Motor neuron (in vitro differentiated cells): ENCODE data around the gene CCL3. TPM values are rescaled to one million over a fixed set of nuclear protein-coding genes. Genes with fewer than 3 reads are reported as not detected.
"Not testable (repeated sequence)": the region's sequence is repeated elsewhere in the genome, so short reads cannot be mapped to it uniquely, and the experiment has no call there.

Experiments
- ATAC-seq, 8 experiments: fragments of 200-7000 bp; cut with Tn5 transposase; replicated peaks in 6 of 8; 2 replicates each; pipeline ENCODE4 v1.8.0; 2021; ENCODE audit warnings: mild to moderate bottlenecking in 8 of 8, moderate library complexity in 8 of 8
- H3K27ac ChIP-seq, 2 donors: fragments of 250-450 bp; sonication (Bioruptor Pico); 2 replicates each; pipeline ENCODE4 v1.9.0; 2021; ENCODE audit warnings: antibody characterized with exemption in 2 of 2, mild to moderate bottlenecking in 2 of 2, moderate library complexity in 1 of 2
- H3K4me1 ChIP-seq, 2 donors: fragments of 250-450 bp; sonication (Bioruptor Pico); replicated peaks in 1 of 2; 2 replicates each; pipeline ENCODE4 v1.6.1; 2021; ENCODE audit warnings: antibody characterized with exemption in 2 of 2, mild to moderate bottlenecking in 2 of 2, moderate library complexity in 1 of 2
- H3K4me3 ChIP-seq, 5 donors: fragments of 250-450 bp; sonication (Bioruptor Pico); 2 replicates each; pipeline ENCODE4 v1.9.0; 2021; ENCODE audit warnings: antibody characterized with exemption in 5 of 5, mild to moderate bottlenecking in 5 of 5, moderate library complexity in 4 of 5
- WGBS, 10 experiments: fragments of 450-650 bp; shearing (Covaris generic); methylation state at CpG; one replicate each; pipeline ENCODE4 v1.0.0; 2022; 5-methylcytosine and 5-hydroxymethylcytosine counted together
- in situ Hi-C, 9 experiments: fragments of 400-800 bp; cut with MboI; loops; one replicate each; pipeline ENCODE4 v1.15.0; 2021; ENCODE audit warnings: low sequenced_read_pairs in 9 of 9, low pct_unique_long_range_greater_than_20kb in 2 of 9; ENCODE audit not compliant: unreplicated experiment in 9 of 9
- total RNA-seq, 8 experiments: library from RNA; unstranded; fragments of 300-600 nt; gene quantifications; 2 replicates each; pipeline versions ENCODE4 v1.2.3 to v1.2.4, GENCODE V29; 2022

CCL3 gene
- total RNA-seq, 8 experiments from 2014 or later, result 0.13 to 0.24 TPM; not detected in 6

DNA sequence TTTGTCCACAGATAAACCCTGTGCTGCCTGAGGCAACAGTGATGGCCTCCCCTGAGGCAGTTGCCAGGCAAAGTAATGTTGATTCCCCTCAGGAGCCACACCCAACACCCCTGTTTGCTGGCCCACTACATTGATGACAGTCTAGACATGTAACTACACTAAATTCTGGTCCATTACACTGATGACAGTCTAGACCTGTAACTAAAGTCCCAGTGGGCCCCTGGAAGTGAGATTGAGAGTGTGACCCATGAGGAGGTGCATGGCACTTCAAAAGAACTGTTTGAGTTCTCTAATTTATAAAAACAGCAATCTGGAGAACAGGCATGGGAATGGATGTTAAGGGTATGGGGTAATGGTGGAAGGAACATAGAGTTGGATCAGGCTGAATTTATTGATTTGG is 22.6 kb upstream of the CCL3 start:
- Histone ChIP-seq H3K27ac (no peak overlapping the region), H3K4me3 (no peak overlapping the region), H3K4me1 (peaks cover 0 to 9% of the 10 kb centered on the region in 2 donors)
- no peak for ATAC-seq
- in situ Hi-C loops, result no loop called here

DNA sequence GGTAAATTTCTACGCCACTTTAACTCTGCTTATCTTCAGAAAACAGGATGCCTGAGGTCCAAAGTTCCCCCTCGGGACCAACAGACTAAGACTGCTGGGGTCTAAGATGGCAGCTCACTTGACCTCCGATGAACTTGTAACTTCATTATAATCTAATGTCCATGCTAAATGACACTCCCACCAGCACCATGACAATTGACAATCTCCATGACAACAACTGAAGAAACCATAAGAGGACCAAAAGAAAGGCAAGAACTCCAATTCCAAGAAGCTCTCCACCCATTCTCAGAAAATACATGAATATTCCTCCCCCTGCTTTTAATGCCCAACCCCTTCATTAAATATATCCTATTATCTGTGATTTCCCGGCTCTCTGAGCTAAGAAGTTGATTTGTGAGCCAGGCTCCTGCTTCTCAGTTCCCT is 21.1 kb upstream of the CCL3 start:
- H3K27ac ChIP-seq, result no peak overlapping the region
- 0 to 70% (median 49%) methylated on average over 2 to 4 of the region's 4 CpGs for WGBS, 10 experiments
- no peak overlapping the region for H3K4me3 ChIP-seq
- H3K4me1 ChIP-seq, result peaks cover 0 to 7% of the 10 kb centered on the region in 2 donors
- ATAC-seq, result peak in 6 of 8 experiments; percentile 32 to 73 (median 56)
- in situ Hi-C loops, result no loop called here

DNA sequence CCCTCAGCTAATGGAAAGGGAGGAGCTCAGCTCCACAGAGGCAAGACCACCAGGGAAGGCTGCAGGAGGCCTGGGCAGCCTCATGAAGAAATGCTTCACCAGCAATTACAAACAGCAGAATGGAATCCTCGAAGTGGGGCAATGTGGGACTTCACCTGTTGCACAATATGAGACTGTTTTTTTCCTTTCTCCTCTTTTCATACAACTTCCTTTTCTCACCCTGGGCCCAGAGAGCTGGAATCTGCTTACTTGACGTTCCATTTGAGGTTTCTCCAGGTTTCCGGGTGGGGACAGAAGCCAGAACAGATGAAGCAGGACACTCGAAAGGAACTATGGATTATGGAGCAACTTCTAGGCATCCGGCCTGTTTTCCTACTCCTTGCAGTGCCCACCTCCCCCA is 18.3 kb upstream of the CCL3 start:
- H3K4me3 ChIP-seq, ATAC-seq, H3K27ac ChIP-seq, in situ Hi-C loops, H3K4me1 ChIP-seq: not testable (repeated sequence)
- WGBS, 10 experiments, result 0 to 100% (median 60%) methylated on average over 1 to 5 of the region's 5 CpGs; no CpG with 5 or more reads in 3 of the 10 experiments

DNA sequence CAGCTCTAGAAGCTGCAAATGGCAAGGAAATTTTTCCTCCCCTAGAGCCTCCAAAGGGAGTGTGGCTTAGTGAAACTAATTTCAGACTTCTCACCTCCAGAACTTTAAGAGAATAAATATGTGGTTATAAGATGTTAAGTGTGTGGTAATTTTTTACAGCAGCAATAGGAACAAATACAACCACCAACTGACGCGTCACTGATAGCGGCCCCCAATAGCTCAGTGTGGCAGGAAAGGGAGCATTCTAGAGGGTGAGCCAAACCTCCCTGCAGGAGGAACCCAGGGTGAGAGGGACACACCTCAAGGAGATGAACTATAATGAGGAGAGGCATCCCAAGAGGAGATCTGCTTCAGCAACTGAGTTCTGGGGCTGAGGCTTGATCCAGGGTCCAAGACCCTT is 17.7 kb upstream of the CCL3 start:
- ATAC-seq, result no peak
- Histone ChIP-seq H3K4me1 (peaks cover 0 to 7% of the 10 kb centered on the region in 2 donors), H3K4me3 (no peak overlapping the region), H3K27ac (no peak overlapping the region)
- in situ Hi-C loops, result no loop called here
- WGBS, 10 experiments, result 100% methylated on average over 2 to 3 of the region's 3 CpGs; no CpG with 5 or more reads in 7 of the 10 experiments

DNA sequence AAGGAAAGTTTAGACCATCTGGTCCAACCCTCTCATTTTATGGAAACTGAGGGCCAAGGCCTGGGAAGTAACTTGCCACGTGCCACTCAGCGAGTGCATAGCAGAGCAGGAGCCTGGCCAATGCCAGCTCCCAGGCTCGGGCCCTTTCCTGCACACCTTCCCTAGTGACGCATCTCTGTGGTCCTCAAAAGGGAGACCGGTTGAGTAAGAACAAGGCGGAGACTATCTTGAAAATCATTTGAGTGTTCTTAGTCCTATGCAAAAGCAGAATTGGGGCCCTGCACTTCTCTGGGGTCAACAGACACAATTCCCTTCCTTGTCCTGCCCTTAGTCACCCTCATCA is 16.5 kb upstream of the CCL3 start:
- Histone ChIP-seq H3K27ac (no peak overlapping the region), H3K4me3 (no peak overlapping the region), H3K4me1 (peaks cover 0 to 6% of the 10 kb centered on the region in 2 donors)
- no peak for ATAC-seq
- 0 to 100% (median 83%) methylated on average over 1 to 6 of the region's 6 CpGs; no CpG with 5 or more reads in 5 of the 10 experiments for WGBS, 10 experiments
- in situ Hi-C loops, result no loop called here

DNA sequence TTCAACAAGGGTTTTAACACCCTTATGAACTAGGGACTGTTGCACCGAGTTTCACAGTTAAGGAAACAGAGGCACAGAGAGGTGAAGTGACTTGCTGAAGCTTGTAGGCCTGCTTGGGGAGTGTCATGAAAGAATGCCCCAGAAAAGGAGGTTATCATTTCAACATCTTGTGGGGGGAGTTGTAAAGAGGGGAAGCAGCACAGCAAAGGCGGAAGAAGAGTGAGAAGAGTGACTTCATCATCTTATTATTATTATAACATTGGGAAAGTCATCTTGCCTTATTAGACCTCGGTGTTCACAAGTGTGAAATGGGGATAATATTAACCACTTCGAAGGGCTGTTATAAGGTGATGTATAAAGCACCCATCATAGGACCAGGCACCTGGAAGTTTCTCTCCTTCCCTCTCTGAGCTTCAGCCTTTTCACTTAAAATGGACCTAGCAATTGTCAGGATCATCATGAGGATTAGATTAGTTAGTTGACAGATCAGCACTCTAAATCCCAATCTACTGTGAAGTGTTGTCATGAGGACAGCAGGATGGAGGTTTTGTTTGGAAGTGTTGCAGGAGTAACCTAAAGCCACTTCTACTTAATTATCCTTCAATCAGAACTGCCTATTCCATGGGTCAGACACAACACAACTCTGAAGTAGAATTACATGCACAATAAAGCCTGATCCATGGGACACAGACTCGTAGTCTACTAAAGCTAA is 16.0 kb upstream of the CCL3 start:
- in situ Hi-C loops, result no loop called here
- ATAC-seq, result no peak
- H3K4me1 ChIP-seq, result peaks cover 0 to under 1% of the 10 kb centered on the region in 2 donors
- no peak overlapping the region for H3K27ac ChIP-seq
- H3K4me3 ChIP-seq, result no peak overlapping the region
- WGBS, 10 experiments, result 10 to 100% (median 71%) methylated on average over 1 to 4 of the region's 5 CpGs; no CpG with 5 or more reads in 1 of the 10 experiments

DNA sequence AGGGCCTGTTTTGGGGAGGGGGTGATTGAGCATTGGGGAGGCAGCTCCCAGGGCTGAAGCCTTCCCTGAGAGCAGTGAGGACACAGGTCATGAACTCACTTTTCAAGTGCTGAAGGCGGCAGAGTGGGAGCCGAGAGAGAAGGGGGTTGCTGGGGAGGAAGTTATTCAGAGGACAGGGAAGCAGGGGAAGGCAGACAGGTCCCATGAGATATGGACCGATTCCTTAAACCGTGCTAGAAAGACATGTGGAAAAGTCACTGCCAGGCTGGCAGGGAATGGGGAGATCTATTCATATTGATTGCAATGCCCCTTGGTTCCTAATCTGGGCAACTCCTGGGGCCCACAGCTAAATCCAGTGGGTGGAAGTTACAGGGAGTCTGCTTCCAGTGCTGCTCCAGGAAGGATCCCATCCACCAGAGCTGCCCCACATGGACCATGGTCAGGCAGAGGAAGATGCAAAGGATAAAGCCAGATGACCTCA is 14.8 kb upstream of the CCL3 start:
- Histone ChIP-seq H3K27ac (no peak overlapping the region), H3K4me1 (no peaks in the 10 kb centered on the region), H3K4me3 (no peak overlapping the region)
- in situ Hi-C loops, result no loop called here
- ATAC-seq, result no peak
- 0 to 90% (median 81%) methylated on average over 2 to 4 of the region's 4 CpGs; no CpG with 5 or more reads in 7 of the 10 experiments for WGBS, 10 experiments

DNA sequence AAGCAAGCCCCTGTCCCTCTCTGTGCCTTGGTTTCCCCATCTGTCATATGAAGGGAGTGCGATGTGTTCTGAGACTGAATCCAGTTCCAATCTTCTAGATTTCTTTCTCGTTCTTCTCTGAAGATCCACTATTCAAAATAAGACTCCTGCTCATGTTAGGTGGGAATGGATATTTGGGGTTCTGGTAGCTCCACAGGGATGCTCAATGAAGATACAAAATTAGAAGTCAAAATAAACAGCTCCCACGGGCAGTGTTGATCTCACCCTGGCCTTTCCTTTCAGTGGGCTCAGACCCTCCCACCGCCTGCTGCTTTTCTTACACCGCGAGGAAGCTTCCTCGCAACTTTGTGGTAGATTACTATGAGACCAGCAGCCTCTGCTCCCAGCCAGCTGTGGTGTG is 14.3 kb upstream of the CCL3 start:
- no CpG with 5 or more reads among the region's 7 CpGs for WGBS, 10 experiments
- ATAC-seq, H3K4me3 ChIP-seq, in situ Hi-C loops, H3K4me1 ChIP-seq, H3K27ac ChIP-seq: not testable (repeated sequence)

- H3K4me1 ChIP-seq, H3K27ac ChIP-seq, in situ Hi-C loops, H3K4me3 ChIP-seq: not testable (repeated sequence)
- ATAC-seq, result peak in 5 of 8 experiments; percentile 29 to 87 (median 59)
- WGBS, 10 experiments, result 59 to 80% (median 73%) methylated on average over 1 to 5 of the region's 6 CpGs; no CpG with 5 or more reads in 7 of the 10 experiments
Observed at GRCh38 chr17:36103401-36103975, 13.5 kb upstream of the CCL3 start, which contains the start of gene CCL4. Gene CCL4 (plus strand): TSS chr17:36103827. CDS start chr17:36103906, 79 bp downstream.

GRCh38 chr17:36099004-36099403 is 9.1 kb upstream of the CCL3 start:
- H3K4me1 ChIP-seq, in situ Hi-C loops, H3K4me3 ChIP-seq, ATAC-seq, H3K27ac ChIP-seq: not testable (repeated sequence)
- WGBS, 10 experiments, result no CpG with 5 or more reads among the region's 1 CpG

DNA sequence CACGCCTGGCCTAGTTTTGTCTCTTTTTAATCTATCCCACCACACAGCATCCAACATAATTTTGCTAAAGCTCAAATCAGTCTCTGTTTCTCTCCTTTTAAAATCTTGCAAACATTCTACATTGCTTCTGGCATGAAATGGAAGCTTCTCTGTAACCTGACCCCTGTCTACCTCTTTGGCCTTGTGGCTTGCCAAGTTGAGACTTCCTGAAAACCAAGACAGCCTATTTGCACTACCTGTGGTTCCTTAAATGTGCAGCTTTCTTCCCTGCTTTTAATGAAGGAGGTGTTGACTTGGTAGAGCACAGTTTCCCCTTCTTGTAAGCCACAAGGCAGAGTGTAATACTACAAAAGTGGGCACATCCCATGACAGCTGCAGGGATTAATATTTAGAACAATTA is 6.0 kb upstream of the CCL3 start:
- ATAC-seq, result no peak
- H3K4me1 ChIP-seq, result no peaks in the 10 kb centered on the region
- WGBS, 10 experiments, result 0 to 80% (median 46%) methylated on average over 1 of the region's 1 CpG; no CpG with 5 or more reads in 4 of the 10 experiments
- in situ Hi-C loops, result no loop called here
- H3K27ac ChIP-seq, result no peak overlapping the region
- H3K4me3 ChIP-seq, result no peak overlapping the region

- H3K27ac ChIP-seq, result no peak overlapping the region
- in situ Hi-C loops, result no loop called here
- no peak for ATAC-seq
- no peaks in the 10 kb centered on the region for H3K4me1 ChIP-seq
- no peak overlapping the region for H3K4me3 ChIP-seq
- WGBS, 10 experiments, result 100% methylated on average over 1 to 2 of the region's 7 CpGs; no CpG with 5 or more reads in 8 of the 10 experiments
Observed at GRCh38 chr17:36094746-36095145, 4.8 kb upstream of the CCL3 start.

GRCh38 chr17:36094232-36094631 is 4.3 kb upstream of the CCL3 start:
- Histone ChIP-seq H3K27ac (no peak overlapping the region), H3K4me1 (no peaks in the 10 kb centered on the region), H3K4me3 (no peak overlapping the region)
- 5 to 100% (median 62%) methylated on average over 1 of the region's 1 CpG for WGBS, 10 experiments
- in situ Hi-C loops, result no loop called here
- no peak for ATAC-seq

DNA sequence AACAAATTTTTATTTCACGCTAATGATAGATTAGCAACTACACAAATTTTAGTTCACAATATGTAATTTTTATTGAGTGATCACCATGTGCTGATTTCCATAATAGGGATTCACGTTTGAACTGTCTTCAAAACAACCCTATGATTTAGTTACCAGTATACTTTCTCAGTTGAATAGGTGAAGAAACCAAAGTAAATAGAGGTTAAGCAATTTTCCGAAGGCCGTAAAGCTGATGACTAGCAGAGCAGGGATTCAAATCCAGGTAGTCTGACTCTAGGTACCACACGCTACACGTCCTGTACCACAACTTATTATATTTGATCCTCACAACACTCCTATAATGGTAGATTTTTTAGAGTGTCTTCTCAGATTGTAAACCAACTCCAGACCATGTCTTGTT is 2.8 kb upstream of the CCL3 start:
- in situ Hi-C loops, H3K27ac ChIP-seq, H3K4me3 ChIP-seq, ATAC-seq, H3K4me1 ChIP-seq: not testable (repeated sequence)
- WGBS, 10 experiments, result 0 to 93% (median 58%) methylated on average over 1 to 6 of the region's 6 CpGs
